GM12801 (cell line): ENCODE data around the gene SMG5.

Source experiments
- TF ChIP-seq, protein P1 (sequence below): IDR thresholded peaks from one replicate; pipeline ENCODE4 v1.5.1; 2011; ENCODE audit warnings: control low read depth; ENCODE audit not compliant: insufficient read length; ENCODE audit errors: extremely low read depth

SMG5 gene, protein sequence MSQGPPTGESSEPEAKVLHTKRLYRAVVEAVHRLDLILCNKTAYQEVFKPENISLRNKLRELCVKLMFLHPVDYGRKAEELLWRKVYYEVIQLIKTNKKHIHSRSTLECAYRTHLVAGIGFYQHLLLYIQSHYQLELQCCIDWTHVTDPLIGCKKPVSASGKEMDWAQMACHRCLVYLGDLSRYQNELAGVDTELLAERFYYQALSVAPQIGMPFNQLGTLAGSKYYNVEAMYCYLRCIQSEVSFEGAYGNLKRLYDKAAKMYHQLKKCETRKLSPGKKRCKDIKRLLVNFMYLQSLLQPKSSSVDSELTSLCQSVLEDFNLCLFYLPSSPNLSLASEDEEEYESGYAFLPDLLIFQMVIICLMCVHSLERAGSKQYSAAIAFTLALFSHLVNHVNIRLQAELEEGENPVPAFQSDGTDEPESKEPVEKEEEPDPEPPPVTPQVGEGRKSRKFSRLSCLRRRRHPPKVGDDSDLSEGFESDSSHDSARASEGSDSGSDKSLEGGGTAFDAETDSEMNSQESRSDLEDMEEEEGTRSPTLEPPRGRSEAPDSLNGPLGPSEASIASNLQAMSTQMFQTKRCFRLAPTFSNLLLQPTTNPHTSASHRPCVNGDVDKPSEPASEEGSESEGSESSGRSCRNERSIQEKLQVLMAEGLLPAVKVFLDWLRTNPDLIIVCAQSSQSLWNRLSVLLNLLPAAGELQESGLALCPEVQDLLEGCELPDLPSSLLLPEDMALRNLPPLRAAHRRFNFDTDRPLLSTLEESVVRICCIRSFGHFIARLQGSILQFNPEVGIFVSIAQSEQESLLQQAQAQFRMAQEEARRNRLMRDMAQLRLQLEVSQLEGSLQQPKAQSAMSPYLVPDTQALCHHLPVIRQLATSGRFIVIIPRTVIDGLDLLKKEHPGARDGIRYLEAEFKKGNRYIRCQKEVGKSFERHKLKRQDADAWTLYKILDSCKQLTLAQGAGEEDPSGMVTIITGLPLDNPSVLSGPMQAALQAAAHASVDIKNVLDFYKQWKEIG

DNA sequence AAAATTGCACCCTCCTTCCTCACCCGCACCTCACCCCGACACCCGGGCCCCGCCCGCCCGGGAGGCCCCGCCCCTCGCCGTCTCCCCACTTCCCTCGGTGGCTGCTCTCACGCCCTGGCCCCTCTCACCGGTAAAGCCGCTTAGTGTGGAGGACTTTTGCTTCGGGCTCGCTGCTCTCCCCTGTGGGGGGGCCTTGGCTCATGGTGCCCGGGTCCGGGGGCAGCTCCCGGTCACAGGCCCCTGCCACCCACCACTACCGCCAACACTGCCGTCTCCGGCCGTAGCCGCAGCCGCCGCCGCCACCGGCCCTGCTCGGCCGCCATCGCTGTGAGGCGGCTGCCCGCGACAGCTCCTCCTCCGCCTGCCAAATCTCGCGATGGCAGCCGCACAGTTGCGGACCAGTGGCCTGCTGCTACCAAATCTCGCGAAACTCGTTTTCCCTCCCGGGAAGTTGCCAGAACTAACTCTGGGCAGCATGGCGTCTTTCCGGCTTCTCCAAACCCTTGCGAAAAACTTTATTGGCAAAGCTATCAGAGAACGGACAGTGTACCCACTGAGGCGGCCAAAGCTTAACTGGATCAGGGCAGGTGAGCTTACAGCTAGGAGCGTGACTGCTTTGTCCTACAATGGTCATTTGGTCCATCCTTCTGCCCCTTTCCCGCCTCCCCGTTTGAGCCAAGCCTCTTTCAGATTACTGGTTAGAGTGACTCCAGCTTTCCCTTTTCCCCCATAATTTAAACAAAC lies at the start of gene SMG5:
SMG5 (minus strand) TSS at position 347 of the 744 bp plus-strand sequence; CDS start at position 202, 145 bp downstream.
- TF ChIP-seq, protein P1, sequence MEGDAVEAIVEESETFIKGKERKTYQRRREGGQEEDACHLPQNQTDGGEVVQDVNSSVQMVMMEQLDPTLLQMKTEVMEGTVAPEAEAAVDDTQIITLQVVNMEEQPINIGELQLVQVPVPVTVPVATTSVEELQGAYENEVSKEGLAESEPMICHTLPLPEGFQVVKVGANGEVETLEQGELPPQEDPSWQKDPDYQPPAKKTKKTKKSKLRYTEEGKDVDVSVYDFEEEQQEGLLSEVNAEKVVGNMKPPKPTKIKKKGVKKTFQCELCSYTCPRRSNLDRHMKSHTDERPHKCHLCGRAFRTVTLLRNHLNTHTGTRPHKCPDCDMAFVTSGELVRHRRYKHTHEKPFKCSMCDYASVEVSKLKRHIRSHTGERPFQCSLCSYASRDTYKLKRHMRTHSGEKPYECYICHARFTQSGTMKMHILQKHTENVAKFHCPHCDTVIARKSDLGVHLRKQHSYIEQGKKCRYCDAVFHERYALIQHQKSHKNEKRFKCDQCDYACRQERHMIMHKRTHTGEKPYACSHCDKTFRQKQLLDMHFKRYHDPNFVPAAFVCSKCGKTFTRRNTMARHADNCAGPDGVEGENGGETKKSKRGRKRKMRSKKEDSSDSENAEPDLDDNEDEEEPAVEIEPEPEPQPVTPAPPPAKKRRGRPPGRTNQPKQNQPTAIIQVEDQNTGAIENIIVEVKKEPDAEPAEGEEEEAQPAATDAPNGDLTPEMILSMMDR: no peak

GRCh38 chr1:156320560-156320959 lies 37.9 kb upstream of the SMG5 start:
- TF ChIP-seq, protein P1: no peak

DNA sequence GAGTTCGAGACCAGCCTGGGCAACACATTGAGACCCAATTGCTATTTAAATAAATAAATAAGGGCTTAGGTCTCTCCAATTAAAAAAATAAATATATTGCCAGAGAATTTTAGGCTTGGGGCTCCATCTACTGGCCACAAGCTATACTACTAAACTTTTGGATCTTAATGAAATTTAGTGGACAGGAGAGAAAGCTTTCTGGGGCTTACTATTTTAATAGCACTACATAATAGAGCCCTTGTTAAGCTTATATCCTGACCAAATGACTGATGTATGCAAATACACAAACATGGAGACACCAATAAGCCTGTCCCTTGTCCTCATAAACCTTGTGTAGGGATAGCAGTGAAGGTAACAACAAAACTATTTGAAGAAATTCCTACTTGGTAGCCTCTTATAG lies 37.0 kb upstream of the SMG5 start:
- TF ChIP-seq, protein P1: no peak

- TF ChIP-seq, protein P1: no peak
Measured at GRCh38 chr1:156316909-156317308, 34.3 kb upstream of the SMG5 start.

DNA sequence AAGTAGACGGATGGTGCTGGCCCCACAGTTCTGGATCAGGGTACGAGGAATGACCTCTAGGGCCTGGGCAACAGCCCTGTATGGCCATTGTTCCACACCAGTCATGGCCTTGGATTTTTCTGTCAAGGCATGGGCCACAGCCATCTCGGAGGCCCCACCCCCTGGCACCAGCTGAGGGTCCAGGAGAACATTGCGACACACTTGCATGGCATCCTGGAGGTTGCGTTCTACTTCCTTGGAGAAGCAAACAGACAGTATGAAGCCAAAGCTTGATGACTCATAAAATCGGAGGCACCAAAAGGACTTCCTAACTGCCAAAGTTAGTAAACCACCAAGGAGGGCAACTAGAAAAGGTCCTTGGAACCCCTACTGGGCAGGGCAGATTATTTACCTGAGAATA lies 28.3 kb upstream of the SMG5 start:
- TF ChIP-seq, protein P1: no peak

- TF ChIP-seq, protein P1: no peak
Measured at GRCh38 chr1:156308078-156308477, 25.5 kb upstream of the SMG5 start.
